Kasumi-1 (cell line): Measurements from ENCODE around the gene C1orf74.

Experiments used
- DNase-seq, 2 experiments: peaks; one replicate each; lab custom pipeline; 2025; lab: John Stamatoyannopoulos, UW

C1orf74 gene

DNA sequence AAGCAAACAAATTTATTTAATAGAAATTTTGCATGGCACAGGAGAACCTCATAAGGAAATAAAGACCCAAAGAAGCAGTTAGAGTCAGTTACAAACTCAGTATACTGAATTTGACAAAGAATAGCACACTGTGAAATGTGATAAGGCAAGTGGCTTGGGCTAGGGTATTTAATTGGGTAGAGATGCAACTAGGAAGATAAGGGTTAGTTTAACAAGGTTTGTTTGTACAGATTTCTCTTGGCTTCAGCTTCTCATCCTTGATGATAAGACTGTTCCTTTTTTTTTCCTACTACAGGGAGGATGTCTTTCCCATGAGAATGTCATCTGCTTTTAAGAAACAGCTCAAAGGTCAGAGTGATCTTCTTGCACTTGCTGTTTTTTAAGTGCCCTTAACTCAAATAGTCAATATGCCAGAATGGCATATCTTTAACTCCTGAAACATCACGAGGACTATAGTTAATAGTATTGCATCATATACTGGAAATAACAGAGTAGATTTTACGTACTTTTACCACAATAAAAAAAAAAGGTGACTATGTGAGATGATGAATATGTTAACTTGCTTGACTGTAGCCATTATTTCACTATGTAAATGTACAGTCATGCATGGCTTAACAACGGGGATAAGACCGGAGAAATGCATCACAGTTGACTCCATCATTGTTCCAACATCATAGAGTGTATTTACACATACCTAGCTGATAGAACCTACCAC lies 37.8 kb downstream of the C1orf74 start:
- DNase-seq: no peak

DNA sequence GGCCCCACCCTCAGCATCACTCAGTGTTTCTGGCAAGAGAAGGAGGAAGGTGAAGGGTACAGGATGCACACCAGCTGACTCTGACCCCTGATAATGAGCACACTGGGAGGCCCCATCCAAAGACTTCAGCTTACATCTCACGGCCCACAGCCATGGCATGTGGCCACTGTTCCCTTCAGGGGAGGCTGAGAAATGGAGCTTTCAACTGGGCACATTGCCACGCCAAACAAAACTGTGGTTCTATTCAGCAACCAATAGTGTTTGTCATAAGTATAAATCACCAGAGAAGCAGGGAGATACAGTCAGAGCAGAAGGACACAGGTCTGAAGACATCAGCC lies 41.2 kb downstream of the C1orf74 start:
- no peak for DNase-seq

DNA sequence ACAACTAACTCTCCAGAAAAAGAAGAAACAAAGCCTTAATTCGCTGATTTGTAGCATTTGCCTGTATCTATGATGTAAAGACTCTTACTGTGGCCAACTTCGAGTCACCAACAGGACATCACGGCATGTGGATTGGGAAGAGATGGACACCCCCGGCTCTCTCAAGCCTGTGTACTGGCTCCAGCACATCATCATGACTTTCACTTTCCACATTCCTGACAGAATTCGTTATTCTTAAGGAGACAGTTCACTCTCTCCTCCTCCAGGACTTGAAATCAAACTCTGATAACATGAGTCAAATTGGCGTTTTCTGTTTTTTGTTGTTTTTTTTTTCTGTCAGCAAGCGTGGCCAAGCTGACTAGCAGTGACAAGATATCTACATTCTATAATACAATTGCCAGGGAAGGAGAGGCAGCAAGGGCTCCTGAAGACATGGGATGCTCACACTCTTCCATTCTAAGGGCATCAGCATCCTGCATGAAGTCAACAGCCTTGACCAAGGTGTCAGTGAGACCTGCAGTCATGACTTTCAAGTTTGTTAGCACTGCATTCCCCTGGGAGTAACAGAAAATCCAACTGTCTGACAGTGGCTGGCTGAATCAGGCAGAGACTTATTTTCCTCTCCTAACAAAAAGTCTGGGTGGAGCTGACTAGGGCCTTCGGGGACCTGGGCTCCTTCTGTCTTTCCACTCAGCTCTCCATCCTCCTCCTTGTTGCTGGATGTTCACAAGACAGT lies 41.8 kb downstream of the C1orf74 start:
- no peak for DNase-seq

DNA sequence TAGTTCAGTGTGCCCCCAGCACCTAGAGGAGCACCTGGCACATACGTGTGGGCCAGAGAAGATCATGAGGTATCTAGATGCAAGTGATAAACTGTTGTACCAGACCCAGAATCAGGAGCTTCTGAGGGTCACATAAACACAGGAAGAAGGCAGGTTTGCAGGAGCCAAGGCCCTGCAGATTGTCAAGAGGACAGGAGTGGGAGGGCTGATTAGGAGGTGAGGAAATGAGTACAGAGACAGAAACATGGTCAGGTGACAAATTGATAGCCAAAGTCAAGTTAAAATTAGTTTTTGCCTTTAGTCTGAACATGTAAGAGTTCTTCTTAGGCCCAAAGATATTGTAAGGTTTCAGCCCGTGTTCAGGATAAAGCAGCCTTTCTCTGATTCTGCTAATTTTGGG lies 42.5 kb downstream of the C1orf74 start:
- no peak for DNase-seq

DNA sequence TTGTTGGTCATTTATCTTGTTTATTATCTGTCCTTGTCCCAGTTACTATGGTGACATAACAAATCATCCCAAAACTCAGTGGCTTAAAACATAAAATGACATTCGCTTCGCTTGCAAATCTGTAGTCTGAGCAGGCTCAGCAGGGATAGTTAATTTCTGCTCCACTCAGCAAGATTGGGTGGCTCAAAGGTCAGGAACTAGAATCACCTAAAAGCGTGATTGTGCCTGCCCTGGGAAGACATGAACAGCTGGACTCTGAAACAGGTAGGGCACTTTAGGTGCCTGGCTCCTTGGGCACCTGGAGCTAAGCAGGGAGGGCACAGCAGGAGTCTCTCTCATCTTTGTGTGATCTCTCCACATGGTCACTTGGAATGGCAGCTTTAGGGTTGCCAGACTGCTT lies 43.2 kb downstream of the C1orf74 start:
- no peak for DNase-seq

DNA sequence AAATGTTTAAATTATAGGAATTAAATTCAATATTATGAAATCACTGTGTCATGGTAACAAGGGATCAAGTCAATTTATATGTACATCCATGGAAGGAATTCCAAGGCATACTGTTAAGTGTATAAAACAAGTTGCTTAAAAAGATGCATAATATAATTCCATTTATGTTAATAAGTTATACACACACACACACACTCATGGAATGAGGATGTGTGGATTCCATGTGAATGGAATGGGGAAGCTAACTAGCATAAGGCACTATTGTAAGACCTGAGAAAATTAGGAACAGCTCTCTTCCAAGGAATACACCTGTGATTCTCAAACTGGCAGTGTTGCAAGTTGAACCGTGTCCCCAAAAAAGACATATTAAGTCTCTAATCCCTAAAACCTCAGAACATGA lies 46.1 kb downstream of the C1orf74 start:
- DNase-seq: no peak

DNA sequence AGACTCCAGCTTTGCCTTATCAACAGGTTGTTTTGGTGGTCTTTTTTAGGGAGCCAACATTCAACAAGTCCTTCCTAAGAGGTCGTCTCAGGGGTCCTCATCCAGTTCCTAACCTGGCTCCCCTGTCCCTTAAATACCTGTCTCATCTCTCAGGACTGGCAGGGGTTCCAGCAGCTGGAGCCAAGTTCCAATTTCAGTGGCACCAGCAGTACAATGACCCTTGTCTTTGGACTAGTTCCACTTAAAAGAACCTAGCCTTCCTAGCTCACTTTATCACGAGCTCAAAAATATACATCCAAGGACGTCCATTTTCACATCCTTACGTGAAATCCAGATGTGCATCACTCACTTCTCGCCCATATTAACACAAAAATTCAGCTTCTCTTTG lies 47.2 kb downstream of the C1orf74 start:
- DNase-seq: no peak

DNA sequence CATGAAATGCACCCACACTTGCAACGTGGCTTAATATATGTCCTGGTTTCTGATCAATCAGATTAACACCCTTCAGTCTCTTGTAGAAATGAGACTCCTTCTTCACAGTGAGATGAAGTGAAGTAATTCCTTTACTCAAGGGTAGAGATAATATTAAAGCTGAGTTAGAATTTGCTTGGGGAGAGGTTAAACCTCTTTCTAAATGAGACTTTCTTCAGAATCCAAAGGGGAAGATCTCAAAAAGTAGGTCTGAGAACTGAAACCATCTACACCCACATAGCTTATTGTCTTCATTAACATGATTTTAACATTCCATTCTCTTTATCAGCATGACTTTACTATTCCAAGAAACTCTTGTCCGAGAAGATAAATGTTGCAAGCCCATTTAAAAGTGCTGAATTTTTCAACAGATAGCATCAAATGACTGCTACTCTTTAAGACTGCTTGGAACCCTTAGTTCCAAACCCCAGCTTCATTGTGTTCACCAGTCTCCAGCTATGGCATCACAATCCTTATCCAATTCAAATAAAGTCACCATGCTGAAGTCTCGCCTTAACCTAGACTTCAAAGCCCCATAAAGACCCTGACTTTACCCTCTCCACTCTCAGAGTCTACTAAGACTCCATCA lies 47.8 kb downstream of the C1orf74 start:
- no peak for DNase-seq

DNA sequence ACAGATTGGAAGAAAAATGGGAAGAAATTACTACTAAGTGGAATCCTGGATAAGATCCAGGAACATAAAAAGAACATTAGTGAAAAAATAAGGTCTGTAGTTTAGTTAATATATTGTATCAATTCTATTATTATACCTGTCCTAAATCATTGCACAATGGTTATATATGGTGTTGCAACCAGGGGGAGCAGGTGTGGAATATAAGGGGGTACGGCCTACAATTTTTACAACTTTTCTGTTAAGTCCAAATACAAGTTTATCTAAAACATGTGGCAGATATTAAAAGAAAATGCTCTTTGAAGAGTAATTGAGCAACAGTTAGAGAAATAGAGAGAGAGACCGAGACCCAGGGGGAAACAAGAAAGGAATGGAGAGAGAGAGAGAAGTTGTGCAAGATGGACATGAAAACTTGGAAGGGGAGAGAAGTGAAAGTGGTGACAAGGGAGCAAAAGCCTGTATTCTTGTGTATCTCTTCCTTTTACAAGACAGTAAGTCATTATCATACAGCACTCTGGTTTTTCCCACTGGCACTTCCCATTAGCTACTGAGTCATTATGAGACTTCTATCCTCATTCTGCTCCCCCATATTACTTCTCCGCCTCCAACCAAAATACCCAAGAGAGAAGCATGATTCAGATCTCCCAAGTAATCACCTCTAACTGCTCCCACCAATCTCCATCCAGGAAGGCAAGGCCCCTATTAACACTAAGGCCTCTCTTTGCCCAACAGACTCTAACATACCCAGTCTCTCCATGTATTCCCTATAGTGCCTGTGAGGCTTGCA lies 50.8 kb downstream of the C1orf74 start:
- no peak for DNase-seq

DNA sequence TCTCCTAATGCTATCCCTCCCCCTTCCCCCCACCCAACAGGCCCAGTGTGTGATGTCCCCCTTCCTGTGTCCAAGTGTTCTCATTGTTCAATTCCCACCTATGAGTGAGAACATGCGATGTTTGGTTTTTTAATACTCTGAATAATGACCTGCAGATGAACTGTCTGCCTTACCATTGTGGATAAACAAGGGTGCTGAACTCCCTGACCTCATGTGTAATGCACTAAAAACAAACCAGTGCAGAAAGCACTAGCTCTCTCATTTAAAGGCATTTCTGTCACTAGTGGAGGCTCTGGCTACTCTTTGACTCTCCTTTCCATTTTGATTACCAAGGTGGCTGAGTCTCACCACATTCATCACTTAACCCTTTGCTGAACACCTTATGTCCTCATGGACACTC lies 51.6 kb downstream of the C1orf74 start:
- DNase-seq: no peak

DNA sequence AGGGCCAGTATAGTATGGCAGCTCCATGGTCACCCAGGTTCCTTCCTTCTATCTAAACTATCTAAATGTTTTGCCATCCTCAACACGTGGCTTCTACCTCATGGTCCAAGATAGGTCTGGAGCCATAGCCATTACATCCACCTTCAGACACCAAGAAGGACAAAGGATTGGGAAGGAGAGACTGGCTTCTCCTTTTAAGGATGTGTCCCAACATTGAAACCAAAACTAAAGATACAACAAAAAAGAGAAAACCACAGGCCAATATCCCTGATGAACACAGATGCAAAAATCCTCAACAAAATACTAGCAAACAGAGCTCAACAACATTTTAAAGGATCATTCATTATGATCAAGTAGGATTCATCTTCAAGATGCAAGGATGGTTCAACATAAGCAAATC lies 54.9 kb downstream of the C1orf74 start:
- no peak for DNase-seq
